ENCODE measurements around the gene CD47.

- no peak for TF ChIP-seq CTCF (IDR thresholded peaks at IDR 0.05)
- no peak for TF ChIP-seq EZH2 (IDR thresholded peaks at IDR 0.05)
- TF ChIP-seq EZH2phosphoT487 (IDR thresholded peaks at IDR 0.05): no peak
Measured at GRCh38 chr3:108060331-108060730, 30.5 kb downstream of the CD47 start.
